GM03348 (cell line): Measurements from ENCODE around the gene IL17REL.

ENCODE experiments used
- DNase-seq: peaks from one replicate; pipeline ENCODE4 v3.0.0; 2012; ENCODE audit warnings: low spot score

IL17REL gene

GRCh38 chr22:49966774-49967705 lies 45.5 kb downstream of the IL17REL start:
- DNase-seq: no peak

- DNase-seq: no peak
Observed at GRCh38 chr22:49966041-49966773, 46.4 kb downstream of the IL17REL start.

GRCh38 chr22:49965091-49966040 lies 47.2 kb downstream of the IL17REL start:
- no peak for DNase-seq

- no peak for DNase-seq
Observed at GRCh38 chr22:49964136-49965090, 48.2 kb downstream of the IL17REL start.

- DNase-seq: no peak
Observed at GRCh38 chr22:49963647-49964026, 48.9 kb downstream of the IL17REL start.

- no peak for DNase-seq
Observed at GRCh38 chr22:49962751-49963646, 49.6 kb downstream of the IL17REL start.

GRCh38 chr22:49962012-49962750 lies 50.4 kb downstream of the IL17REL start:
- DNase-seq: peak; percentile 94

GRCh38 chr22:49961601-49962011 lies 51.0 kb downstream of the IL17REL start:
- no peak for DNase-seq

- DNase-seq: peak; percentile 48
Observed at GRCh38 chr22:49961005-49961600, 51.5 kb downstream of the IL17REL start.

GRCh38 chr22:49960159-49961004 lies 52.2 kb downstream of the IL17REL start, which contains the start of gene PIM3:
TSS of gene PIM3 (plus strand) at chr22:49960772. CDS start at chr22:49960948, 176 bp downstream.
- peak; percentile 99 for DNase-seq

GRCh38 chr22:49959782-49960158 lies 52.8 kb downstream of the IL17REL start:
- DNase-seq: peak; percentile 52

GRCh38 chr22:49958931-49959781 lies 53.4 kb downstream of the IL17REL start:
- no peak for DNase-seq

GRCh38 chr22:49958366-49958921 lies 54.1 kb downstream of the IL17REL start:
- DNase-seq: no peak

- no peak for DNase-seq
Observed at GRCh38 chr22:49957826-49958365, 54.7 kb downstream of the IL17REL start.

GRCh38 chr22:49956914-49957825 lies 55.4 kb downstream of the IL17REL start:
- no peak for DNase-seq
